ENCODE data around the gene FDCSP.

GRCh38 chr4:70187216-70187615 lies 38.7 kb upstream of the FDCSP start:
- no peak for TF ChIP-seq CTCF (IDR thresholded peaks at IDR 0.05; ENCODE audit: insufficient read depth, low read length, poor library complexity, severe bottlenecking)
- no peak for TF ChIP-seq EZH2phosphoT487 (conservative IDR thresholded peaks at IDR 0.05; ENCODE audit: low read length)
